Dermis microvascular lymphatic vessel endothelial cell (primary cell): ENCODE measurements around the gene LINGO4. TPM values are rescaled to one million over a fixed set of nuclear protein-coding genes. Genes with fewer than 3 reads are reported as not detected.
A peak's percentile ranks its signal among the peaks of the same experiment; 100 is the strongest.
"Not testable (repeated sequence)": the region's sequence is repeated elsewhere in the genome, so short reads cannot be mapped to it uniquely, and the experiment has no call there.

Experiments
- DNase-seq, 2 donors: peaks; one replicate each; pipeline versions ENCODE4 v3.0.0 to v3.0.0-alpha.2; 2010; ENCODE audit warnings: low read depth in 2 of 2
- total RNA-seq: library from RNA; depleted of rRNA; stranded (reverse); fragments of >200 nt; gene quantifications from 2 replicates; pipeline ENCODE4 v1.2.1, GENCODE V29; 2014

The LINGO4 gene
- total RNA-seq, 1 donor from 2014 or later, result not detected

- DNase-seq, result no peak
These were observed 21.4 kb downstream of the LINGO4 start for GRCh38 chr1:151783796-151784195.

GRCh38 chr1:151782741-151783140 is 22.5 kb downstream of the LINGO4 start:
- no peak for DNase-seq

GRCh38 chr1:151782026-151782425 is 23.2 kb downstream of the LINGO4 start:
- DNase-seq, result not testable (repeated sequence)

DNA sequence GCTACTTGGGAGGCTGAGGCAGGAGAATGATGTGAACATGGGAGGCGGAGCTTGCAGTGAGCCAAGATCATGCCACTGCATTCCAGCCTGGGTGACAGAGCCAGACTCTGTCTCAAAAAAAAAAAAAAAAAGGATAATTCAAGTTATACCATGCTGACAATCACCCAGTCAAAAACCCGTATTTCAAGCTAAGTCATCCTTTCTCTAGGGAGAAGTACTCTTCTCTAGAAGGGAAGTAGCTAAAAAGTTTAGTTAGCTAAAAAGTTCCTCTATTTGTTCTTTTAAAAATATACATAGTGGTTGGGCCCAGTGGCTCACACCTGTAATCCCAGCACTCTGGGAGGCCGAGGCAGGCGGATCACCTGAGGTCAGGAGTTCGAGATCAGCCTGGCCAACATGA is 24.5 kb downstream of the LINGO4 start:
- DNase-seq, result not testable (repeated sequence)

- no peak for DNase-seq
These were observed 25.4 kb downstream of the LINGO4 start for GRCh38 chr1:151779852-151780251.

DNA sequence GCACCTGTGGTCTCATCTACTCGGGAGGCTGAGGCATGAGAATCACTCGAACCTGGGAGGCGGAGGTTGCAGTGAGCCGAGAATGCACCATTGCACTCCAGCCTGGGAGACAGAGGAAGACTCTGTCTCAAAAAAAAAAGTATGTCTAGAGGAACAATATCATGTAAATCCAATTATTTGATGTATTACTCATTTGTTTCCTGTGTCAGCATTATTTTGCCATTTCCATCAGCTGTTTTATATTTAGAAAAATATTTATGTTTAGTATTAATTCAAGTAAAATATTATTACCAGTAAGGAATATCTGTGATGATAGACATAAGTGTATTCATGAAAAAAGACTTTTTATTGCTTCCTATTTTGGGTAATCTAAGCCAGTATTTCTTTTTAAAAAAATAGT is 27.9 kb downstream of the LINGO4 start:
- no peak for DNase-seq

DNA sequence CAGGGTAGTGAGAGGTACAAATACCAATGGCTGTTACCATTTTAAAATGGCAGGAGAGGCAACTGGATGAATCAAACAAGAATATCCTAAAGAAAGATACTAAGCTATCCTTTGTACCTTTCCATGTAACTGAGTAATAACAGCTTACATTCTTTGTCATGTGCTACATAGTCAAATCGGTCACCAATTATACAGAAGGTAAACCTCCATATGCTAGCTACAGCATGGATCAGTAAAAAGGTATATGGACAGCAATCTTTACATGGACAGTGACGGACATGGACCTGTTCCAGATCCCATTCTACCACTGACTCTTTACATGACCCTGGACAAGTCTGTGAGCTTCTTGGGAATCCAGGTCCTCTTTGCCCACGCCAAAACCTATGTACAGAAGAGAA is 28.6 kb downstream of the LINGO4 start:
- DNase-seq, result no peak

- no peak for DNase-seq
These were observed 29.1 kb downstream of the LINGO4 start for GRCh38 chr1:151775894-151776664.

GRCh38 chr1:151774256-151774922 is 30.8 kb downstream of the LINGO4 start:
- DNase-seq, result no peak

- no peak for DNase-seq
These were observed 31.5 kb downstream of the LINGO4 start for GRCh38 chr1:151773702-151774101.

- not testable (repeated sequence) for DNase-seq
These were observed 35.9 kb downstream of the LINGO4 start for GRCh38 chr1:151769270-151769669.

DNA sequence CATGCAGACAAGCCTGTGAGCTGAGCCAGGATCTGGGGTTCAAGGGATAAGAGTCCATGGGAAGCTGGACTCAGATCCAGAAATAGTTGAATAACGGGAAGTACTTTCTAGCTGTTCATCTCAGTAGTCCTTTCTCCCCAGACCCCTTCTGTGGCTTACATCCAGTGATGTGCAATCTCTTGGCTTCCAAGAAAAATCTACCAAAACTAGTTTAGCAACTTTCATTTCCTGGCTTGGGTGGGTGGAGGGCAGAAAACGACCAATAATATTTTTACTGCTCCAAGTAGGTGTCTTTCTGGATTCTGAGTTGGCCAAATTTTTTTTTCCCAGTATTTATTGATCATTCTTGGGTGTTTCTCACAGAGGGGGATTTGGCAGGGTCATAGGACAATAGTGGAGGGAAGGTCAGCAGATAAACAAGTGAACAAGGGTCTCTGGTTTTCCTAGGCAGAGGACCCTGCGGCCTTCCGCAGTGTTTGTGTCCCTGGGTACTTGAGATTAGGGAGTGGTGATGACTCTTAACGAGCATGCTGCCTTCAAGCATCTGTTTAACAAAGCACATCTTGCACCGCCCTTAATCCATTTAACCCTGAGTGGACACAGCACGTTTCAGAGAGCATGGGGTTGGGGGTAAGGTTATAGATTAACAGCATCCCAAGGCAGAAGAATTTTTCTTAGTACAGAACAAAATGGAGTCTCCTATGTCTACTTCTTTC is 36.7 kb downstream of the LINGO4 start:
- DNase-seq, result not testable (repeated sequence)

DNA sequence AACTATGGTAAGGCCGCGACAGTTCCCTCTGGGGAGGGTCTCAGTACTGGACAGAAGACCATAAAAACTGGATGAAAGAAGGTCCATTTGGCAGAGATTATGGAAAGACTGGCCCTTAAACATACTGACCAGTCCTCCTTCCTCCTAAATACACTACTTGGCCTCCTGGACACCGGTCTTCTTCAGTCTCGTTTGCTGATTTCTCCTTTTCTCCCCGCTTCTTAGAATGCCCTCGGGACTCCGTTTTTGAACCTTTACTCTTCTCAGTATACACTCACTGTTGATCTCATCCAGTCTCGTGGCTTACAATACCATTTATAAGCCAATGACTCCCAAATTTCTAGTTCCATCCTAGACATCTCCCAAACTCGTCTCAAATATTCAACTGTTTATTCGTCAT is 41.2 kb downstream of the LINGO4 start:
- no peak for DNase-seq

DNA sequence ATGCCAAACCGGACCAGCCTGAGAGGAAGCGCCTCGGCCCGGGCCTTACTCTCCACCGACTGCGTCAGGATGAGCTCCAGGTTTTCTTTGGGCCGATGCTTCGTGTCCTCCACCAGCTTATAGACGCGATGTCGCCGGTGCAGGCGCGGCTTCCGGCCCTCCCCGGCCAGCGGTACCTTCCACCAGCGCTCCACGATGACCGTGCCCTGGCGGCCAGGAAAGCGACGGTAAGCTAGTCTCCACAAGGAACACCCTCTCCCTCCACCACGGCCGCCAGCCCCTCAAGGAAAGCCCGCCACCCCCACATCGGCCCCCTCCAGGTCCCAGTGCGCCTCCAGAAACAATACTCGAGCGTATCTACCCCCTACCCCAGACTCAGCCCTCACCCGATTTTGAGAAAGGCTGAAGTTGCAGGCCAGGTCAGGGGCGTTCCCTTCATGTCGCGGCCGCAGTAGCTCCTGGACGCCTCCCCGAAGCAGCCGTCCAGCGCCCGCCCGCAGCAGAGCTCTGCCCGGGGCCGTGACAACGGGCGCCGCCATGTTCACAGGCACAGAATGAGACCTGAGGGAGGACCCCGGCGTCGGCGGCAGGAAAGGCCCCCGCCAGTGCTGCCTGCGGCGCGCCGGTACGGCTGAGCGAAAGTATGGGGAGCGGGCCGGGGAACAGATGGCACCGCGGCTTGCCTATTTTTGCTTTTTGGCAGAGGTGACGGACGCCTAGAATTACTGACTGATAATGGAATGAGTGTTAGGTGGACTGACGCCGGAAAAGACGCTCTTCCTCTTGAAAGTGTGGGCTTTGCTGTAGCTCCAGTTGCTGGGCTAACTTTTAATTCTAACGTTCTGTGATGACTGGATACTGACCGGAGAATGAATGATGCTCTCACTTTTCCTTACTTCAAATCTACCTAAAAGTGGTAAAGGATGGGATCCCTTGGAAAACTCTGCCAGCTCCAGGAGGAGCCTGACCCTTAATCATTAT is 42.0 kb downstream of the LINGO4 start, which contains the start of gene MRPL9:
Gene MRPL9 (minus strand): TSS at position 556 of the 981 bp plus-strand sequence. CDS start 17 bp downstream, at position 539.
- peak; percentile 46 to 77 for DNase-seq

DNA sequence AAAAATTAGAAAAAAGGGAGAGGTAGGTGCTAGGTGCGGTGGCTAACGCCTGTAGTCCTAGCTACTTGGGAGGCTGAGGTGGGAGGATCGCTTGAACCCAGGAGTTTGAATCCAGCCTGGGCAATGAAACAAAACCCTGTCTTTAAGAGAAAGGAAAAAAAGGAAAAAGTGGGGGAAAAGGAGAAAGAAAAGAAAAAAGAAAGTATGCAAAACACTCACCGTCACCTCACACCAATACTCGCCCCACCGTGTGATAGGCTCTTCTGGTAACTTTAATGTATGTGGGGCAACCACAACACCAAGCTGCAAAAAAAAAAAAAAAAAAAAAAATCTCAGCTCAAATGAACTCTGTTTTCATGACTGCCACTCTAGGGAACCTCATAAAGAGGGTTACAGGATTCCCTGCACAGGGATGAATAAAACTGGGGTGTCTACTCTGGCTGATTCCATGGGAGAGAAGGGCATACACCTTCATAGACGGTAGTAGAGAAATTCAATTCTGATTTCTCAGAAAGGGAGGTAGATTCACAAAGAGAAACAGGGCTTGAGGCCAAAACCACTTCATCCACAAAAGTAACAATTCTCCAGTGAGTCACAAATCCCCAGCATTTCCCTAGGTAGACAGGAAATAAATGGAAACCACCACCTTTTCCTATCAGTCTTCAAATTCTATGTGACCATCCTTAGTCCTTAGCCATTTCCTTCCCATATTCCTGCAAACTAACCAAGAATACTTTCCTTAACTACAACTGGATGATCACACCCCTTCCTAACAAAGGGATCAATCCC is 44.4 kb downstream of the LINGO4 start:
- DNase-seq, result peak in 1 of 2 donors; percentile 31

DNA sequence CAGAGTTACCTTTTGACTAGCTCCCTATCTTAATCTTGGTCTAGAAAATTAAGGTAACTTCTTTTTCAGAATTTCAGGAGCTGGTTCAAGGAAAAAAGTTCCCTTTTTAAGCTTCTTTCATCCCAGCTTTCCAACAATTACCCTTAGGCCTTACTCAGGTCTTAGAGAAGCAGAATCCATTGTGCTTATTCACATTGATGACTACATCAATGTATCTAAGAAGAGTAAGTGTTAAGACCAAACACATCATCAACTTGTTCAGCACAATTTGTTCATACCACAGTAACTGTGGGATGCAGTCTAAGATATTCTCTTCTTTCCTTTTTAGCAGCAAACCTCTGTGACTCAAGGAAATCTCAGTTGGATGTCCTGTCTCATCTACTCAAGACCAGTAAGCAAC is 46.0 kb downstream of the LINGO4 start:
- no peak for DNase-seq

DNA sequence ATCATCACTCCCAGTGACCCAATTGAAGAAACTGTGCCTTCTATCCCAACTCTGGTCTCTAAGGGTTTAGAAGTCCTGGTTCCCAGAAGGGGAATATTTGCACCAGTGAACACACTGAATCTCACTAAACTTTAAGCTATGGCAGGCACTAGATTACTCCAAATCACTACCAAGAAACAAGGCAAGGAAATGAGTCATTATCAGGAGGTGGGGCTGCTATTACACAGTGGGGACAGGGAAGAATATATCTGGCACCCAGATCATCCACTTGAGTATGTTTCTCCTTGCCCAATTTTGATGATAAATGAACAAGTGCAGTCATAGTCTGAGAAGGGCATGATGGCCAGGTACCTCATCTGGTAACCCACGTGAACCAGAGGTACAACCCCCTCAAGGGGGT is 48.9 kb downstream of the LINGO4 start:
- DNase-seq, result peak in 1 of 2 donors; percentile 47
